ENCODE results near the gene SLC8A3. TPM values are rescaled to one million over a fixed set of nuclear protein-coding genes. Genes with fewer than 3 reads are reported as not detected.

The SLC8A3 gene
- total and polyA plus RNA-seq, 2 donors (not counting 3 experiments of a cell fraction or from before 2014, with no cell fraction given): not detected

- H3K9me1 ChIP-seq (replicated peaks; ENCODE audit: control insufficient read depth, extremely low read depth, insufficient read depth, low read length): no peaks in the 10 kb centered on the region
- CTCF ChIA-PET: interaction anchor here (0.9 kb wide), 1 partner anchor 23 kb away, joined by 3 read pairs; no protein-coding TSS in a partner anchor
Measured at GRCh38 chr14:70004791-70005190, 184.0 kb downstream of the SLC8A3 start.

More at GRCh38 chr14:70004791-70005190, 184.0 kb downstream of the SLC8A3 start:
- H3K79me2 ChIP-seq (ENCODE audit: control insufficient read depth, insufficient read depth, low read length): no peaks in the 10 kb centered on the region
- BruUV-seq (replicated peaks): no TSS peak
- no peak overlapping the region for H3K4me3 ChIP-seq (replicated peaks in 1 of 3; ENCODE audit: insufficient read depth in 1 of 3, low read depth in 1 of 3, low read length in 3 of 3)
- no peaks in the 10 kb centered on the region for H3K36me3 ChIP-seq (ENCODE audit: control insufficient read depth in 2 of 2, extremely low read depth in 1 of 2, insufficient read depth in 2 of 2, low read length in 2 of 2)
- TF ChIP-seq CTCF (IDR thresholded peaks at IDR 0.05; ENCODE audit: extremely low read depth in 1 of 2, insufficient read depth in 1 of 2, low read depth in 1 of 2, low read length in 2 of 2) (no peak), EZH2 (IDR thresholded peaks at IDR 0.05; ENCODE audit: borderline replicate concordance, low read depth, low read length, severe bottlenecking) (no peak), MYC (IDR thresholded peaks at IDR 0.05; ENCODE audit: low read depth, low read length) (no peak), POLR2A (IDR thresholded peaks at IDR 0.05; ENCODE audit: low read depth, low read length) (no peak), POLR2AphosphoS5 (IDR thresholded peaks at IDR 0.05; ENCODE audit: insufficient read depth, low read depth, low read length) (no peak), FOS (IDR thresholded peaks at IDR 0.05; ENCODE audit: borderline replicate concordance, insufficient read depth, low read length) (no peak), GATA2 (IDR thresholded peaks at IDR 0.05; ENCODE audit: insufficient read depth, insufficient read length, low read depth, low read length) (no peak), JUN (IDR thresholded peaks at IDR 0.05; ENCODE audit: borderline replicate concordance, insufficient read depth, insufficient read length, low read depth) (no peak), MAX (IDR thresholded peaks at IDR 0.05; ENCODE audit: insufficient read depth, insufficient read length) (no peak)
- intact Hi-C loops (cut with micrococcal nuclease): no loop called here
- H3K27ac ChIP-seq (ENCODE audit: insufficient read depth, low read depth, low read length): no peak overlapping the region
- H3K4me1 ChIP-seq (ENCODE audit: control insufficient read depth, extremely low read depth, insufficient read depth, low read length): peaks cover under 1% of the 10 kb centered on the region
- H2AFZ ChIP-seq (ENCODE audit: low read depth, low read length): no peak overlapping the region
- no peak for FAIRE-seq
- H3K27me3 ChIP-seq (ENCODE audit: control insufficient read depth in 2 of 2, insufficient read depth in 2 of 2, low read length in 2 of 2): no peaks in the 10 kb centered on the region
- POLR2A ChIA-PET: no interaction called here
- dilution Hi-C loops (cut with MboI; ENCODE audit: extremely low pct_ligation_motif_present, low sequenced_read_pairs): no loop called here
- no peaks in the 10 kb centered on the region for H4K20me1 ChIP-seq (replicated peaks; ENCODE audit: control insufficient read depth, extremely low read depth, insufficient read depth, low read length)
- DNase-seq (ENCODE audit: low read depth, low spot score): no peak
- no peaks in the 10 kb centered on the region for H3K9me3 ChIP-seq (replicated peaks; ENCODE audit: control insufficient read depth, insufficient read depth, low read length)
- H3K9ac ChIP-seq (replicated peaks; ENCODE audit: extremely low read depth, insufficient read depth, low read length): no peak overlapping the region
- H3K4me2 ChIP-seq (ENCODE audit: insufficient read depth, low read length): no peak overlapping the region

Data from endothelial cell of umbilical vein (primary cell).